ENCODE measurements around the gene CPNE2. TPM values are rescaled to one million over a fixed set of nuclear protein-coding genes. Genes with fewer than 3 reads are reported as not detected.
A peak's percentile ranks its signal among the peaks of the same experiment; 100 is the strongest.

CPNE2 gene
- 10 to 100 TPM; 39.4 to 58.7 (median 53.1) TPM for total RNA-seq

DNA sequence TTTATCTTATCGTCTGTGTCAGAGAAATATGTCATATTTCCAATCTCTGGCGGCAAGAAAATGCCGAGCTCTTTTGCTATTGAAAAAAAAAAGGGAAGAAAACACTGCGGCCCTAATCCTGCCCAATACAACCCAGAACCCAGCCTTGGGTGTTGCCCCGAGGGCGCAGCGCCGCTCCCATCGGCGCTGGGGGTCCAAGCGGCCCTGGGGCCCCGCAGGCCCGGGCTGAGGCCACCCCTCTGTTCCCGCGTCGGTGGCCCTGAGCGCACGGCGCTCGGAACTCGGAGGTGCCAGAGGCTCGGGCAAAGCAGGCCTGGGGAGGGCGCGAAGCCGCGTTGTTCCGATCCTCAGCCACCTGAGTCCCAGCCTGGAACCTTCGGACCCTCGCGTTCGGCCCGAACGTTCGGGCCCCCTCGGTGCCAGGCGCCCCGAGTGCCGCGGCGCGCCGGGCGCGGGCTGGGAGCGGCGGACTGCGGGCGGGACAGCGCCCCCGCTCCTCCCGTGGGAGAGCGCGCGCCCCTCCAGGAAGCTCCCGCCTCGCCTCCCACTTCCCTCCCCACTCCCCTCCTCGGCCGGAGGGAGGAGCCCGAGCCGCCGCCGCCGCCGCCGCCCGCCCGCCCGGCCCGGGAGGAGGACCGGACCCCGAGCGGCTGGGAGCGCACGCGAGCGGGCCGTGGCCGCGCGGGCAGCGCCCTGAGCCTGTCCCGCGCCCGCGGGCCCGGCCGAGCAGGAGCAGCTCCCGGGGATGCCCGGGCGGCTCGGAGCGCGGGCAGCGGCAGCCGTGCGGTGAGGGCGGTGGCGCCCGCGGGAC, at the start of gene CPNE2:
TSS of gene CPNE2 (plus strand) at position 609 of the 811 bp plus-strand sequence. CDS start 18,160 bp downstream, outside the sequence.
- WGBS, 2 donors: 0 to 5% methylated on average over 4 to 6 of the region's 100 CpGs
- peaks cover 27 to 43% (median 32%) of the 10 kb centered on the region in 4 donors for H3K4me1 ChIP-seq
- H3K27ac ChIP-seq: peak within 1 kb of the TSS; percentile 84 to 96 (median 91)
- TF ChIP-seq CTCF (IDR thresholded peaks at IDR 0.05) (peak in 1 of 6 experiments; percentile 7), POLR2A (IDR thresholded peaks at IDR 0.05) (peak in 2 of 4 donors; percentile 71 to 86), POLR2AphosphoS5 (IDR thresholded peaks at IDR 0.05) (peak in 1 of 2 donors; percentile 57), EP300 (IDR thresholded peaks at IDR 0.05) (no peak)
- H3K27me3 ChIP-seq: no peaks in the 10 kb centered on the region
- peak; percentile 71 to 92 for DNase-seq
- H3K4me3 ChIP-seq: peak within 1 kb of the TSS; percentile 87 to 95 (median 88)
- no peaks in the 10 kb centered on the region for H3K9me3 ChIP-seq
- no peaks in the 10 kb centered on the region for H3K36me3 ChIP-seq
- peak; percentile 61 to 82 for ATAC-seq (ENCODE audit: low FRiP score in 2 of 2)

DNA sequence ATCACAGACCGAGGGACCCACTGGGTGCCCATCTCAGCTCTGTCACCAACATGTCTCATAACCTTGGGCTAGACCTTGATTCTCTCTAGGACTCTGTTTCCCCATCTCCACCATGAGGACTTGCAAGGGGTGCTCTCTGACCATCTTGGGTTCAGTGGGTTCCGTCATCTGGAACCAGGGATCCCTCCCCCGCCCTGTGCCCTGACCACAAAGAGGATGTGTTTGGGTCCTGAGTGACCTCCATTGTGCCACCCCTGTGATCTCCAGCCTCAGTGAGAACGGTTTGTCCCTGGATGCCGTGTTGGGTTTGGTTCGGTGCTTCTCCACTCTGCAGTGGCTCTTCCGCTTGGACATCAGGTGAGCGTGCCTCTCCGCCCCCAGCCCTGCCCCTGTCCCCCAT, 49.1 kb upstream of the CPNE2 start:
- peaks cover 7 to 92% (median 55%) of the 10 kb centered on the region in 4 donors for H3K36me3 ChIP-seq
- 64 to 85% methylated on average over 9 of the region's 9 CpGs for WGBS, 2 donors
- H3K27me3 ChIP-seq: no peaks in the 10 kb centered on the region
- no peaks in the 10 kb centered on the region for H3K9me3 ChIP-seq
- ATAC-seq (ENCODE audit: low FRiP score in 2 of 2) (no peak), DNase-seq (peak in 1 of 2 donors; percentile 36)
- H3K27ac ChIP-seq: peak overlapping the region in 3 of 4 donors; percentile 71 to 81 (median 74)
- peaks cover 15 to 35% (median 29%) of the 10 kb centered on the region in 4 donors for H3K4me1 ChIP-seq
- no peak overlapping the region for H3K4me3 ChIP-seq
- TF ChIP-seq EP300 (IDR thresholded peaks at IDR 0.05): no peak
- TF ChIP-seq POLR2AphosphoS5 (IDR thresholded peaks at IDR 0.05): no peak
- TF ChIP-seq CTCF (IDR thresholded peaks at IDR 0.05): no peak
- no peak for TF ChIP-seq POLR2A (IDR thresholded peaks at IDR 0.05)

- ATAC-seq (ENCODE audit: low FRiP score in 2 of 2) (no peak), DNase-seq (no peak)
- H3K36me3 ChIP-seq: peaks cover 7 to 95% (median 54%) of the 10 kb centered on the region in 4 donors
- no peaks in the 10 kb centered on the region for H3K9me3 ChIP-seq
- no peaks in the 10 kb centered on the region for H3K27me3 ChIP-seq
- no peak overlapping the region for H3K4me3 ChIP-seq
- H3K27ac ChIP-seq: peak overlapping the region in 1 of 4 donors; percentile 1
- TF ChIP-seq EP300 (IDR thresholded peaks at IDR 0.05): no peak
- TF ChIP-seq CTCF (IDR thresholded peaks at IDR 0.05): no peak
- TF ChIP-seq POLR2A (IDR thresholded peaks at IDR 0.05): no peak
- TF ChIP-seq POLR2AphosphoS5 (IDR thresholded peaks at IDR 0.05): no peak
- WGBS, 2 donors: 81 to 85% methylated on average over 8 to 12 of the region's 12 CpGs
- peaks cover 9 to 24% (median 18%) of the 10 kb centered on the region in 4 donors for H3K4me1 ChIP-seq
These were observed 47.3 kb upstream of the CPNE2 start for GRCh38 chr16:57044931-57045693.

GRCh38 chr16:57045694-57046381, 46.5 kb upstream of the CPNE2 start:
- Histone ChIP-seq H3K27ac (peak overlapping the region in 1 of 4 donors; percentile 1), H3K4me1 (peaks cover 4 to 17% (median 12%) of the 10 kb centered on the region in 4 donors), H3K4me3 (no peak overlapping the region), H3K27me3 (no peaks in the 10 kb centered on the region), H3K36me3 (peaks cover 7 to 95% (median 52%) of the 10 kb centered on the region in 4 donors), H3K9me3 (no peaks in the 10 kb centered on the region)
- peak in 1 of 2 donors; percentile 42 for DNase-seq
- TF ChIP-seq CTCF (IDR thresholded peaks at IDR 0.05) (peak; percentile 22 to 48 (median 32)), POLR2AphosphoS5 (IDR thresholded peaks at IDR 0.05) (no peak), EP300 (IDR thresholded peaks at IDR 0.05) (no peak), POLR2A (IDR thresholded peaks at IDR 0.05) (no peak)
- 66 to 68% methylated on average over 9 to 13 of the region's 13 CpGs for WGBS, 2 donors
- ATAC-seq (ENCODE audit: low FRiP score in 2 of 2): peak; percentile 23 to 81

All from upper lobe of left lung (tissue), 6 donors.